GM18498 (cell line): ENCODE results near the gene LRRC30.
"Not testable (repeated sequence)": the region's sequence is repeated elsewhere in the genome, so short reads cannot be mapped to it uniquely, and the experiment has no call there.

ENCODE experiments used
- ATAC-seq: cut with Tn5 transposase; IDR thresholded peaks from one replicate; pipeline ENCODE4 v1.9.1; 2021; ENCODE audit warnings: mild to moderate bottlenecking, moderate library complexity; ENCODE audit not compliant: unreplicated experiment

LRRC30 gene

DNA sequence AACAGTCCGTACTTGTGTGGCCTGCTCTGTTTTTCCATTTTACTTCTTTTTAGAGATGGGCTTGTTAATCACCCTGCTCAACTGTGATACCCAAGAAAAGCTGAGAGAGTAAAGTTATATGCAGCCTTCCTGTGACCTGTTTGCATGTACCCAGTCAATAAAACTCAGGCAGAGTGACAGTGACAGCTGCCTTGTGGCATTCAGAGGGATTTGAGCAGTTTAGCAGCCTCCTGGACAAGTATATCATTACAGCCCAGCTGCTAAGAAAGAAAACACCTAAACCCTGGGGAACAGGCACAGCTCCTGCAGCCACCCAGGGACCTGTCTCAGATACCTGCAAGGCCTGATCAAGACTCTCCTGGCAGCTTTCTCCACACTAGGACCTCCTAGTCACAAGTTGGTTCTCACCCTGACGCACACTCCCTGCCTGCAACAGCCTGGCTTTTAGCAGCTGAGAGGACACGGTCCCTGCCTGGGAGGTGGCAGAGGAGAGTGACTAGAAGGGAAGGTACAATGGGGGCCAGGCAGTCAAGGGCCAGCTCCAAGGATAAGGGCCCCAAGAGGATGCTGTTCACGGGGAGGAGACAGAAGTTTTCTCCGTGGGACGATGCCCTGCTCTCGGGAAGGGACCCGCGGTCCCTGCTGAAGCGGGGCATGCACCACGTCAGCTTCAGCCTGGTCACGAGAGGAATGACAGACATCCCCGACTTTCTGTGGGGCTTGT is at the start of gene LRRC30:
TSS of gene LRRC30 (plus strand) at position 464 of the 724 bp plus-strand sequence. CDS start at position 514, 50 bp downstream.
- ATAC-seq, result no peak

DNA sequence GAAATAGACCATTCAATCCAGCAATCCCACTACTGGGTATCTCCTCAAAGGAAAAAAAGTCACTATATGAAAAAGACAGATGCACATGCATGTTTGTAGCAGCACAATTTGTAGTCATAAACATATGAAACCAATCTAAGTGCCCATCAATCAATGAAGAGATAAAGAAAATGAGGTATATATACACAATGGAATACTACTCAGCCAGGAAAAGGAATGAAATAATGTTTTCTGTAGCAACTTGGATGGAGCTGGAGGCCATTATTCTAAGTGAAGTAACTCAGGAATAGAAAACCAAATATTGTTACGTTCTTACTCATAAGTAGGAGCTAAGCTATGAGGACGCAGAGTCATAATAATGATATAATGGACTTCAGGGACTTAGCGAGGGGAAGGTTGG is 45.2 kb upstream of the LRRC30 start:
- ATAC-seq, result no peak

DNA sequence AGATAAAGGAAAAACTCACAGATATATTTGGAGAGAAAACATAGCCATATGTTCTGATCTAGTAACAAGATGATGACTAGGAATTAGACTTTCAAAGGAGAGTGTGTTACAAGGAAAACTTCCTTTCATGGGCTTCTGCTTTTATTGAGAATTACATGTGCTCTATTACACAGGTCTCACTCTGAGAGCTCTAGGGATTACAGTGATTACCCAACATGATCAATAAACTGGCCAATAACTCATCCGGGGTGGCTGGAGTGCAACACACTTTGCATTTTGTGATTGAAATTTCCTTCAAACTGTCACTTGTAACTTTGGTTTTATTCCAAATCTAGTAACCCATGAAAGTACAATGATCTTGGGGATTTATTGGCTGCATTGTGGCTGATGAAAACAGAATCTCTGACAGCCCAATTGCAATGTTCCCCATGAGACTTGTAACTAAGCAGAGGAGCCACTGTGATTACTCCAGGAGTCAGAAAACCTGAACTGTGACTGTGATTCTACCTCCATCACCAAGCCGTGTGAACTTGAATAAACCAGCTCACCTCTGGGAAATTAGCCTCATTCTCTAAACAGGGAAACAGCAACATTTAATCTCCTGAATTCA is 40.2 kb upstream of the LRRC30 start:
- ATAC-seq, result no peak

DNA sequence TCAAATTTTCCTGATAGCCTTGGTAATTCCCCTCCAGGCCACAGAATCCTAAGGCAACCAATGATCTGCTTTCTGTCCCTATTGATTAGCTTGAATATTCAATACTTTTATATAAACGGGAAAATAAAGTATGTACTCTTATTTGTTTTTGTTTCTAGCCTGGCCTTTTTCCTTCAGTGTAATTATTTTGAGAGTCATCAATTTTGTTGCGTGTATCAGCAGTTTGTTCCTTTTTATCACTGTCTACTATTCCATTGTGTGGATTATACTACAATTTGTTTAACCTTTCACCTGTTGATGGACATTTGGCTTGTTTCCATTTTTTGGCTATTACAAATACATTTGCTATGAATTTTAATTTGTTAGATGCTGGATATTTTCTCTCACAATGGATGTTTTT is 39.2 kb upstream of the LRRC30 start:
- no peak for ATAC-seq

DNA sequence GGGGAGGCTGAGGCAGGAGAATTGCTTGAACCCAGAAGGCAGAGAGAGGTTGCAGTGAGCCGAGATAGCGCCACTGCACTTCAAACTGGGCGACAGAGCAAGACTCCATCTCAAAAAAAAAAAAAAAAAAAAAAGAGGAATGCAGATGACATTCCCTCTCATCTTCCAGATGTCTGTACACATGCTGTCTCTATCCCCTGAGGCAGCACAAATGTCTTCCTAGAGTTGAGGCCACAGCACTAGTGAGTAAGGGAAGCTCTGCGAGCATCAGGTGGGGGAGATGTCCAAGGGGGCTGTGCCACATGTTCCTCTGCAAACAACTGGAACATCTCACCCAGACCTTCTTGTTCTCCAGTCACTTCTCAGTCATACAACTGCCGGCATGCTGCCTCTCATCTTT is 35.6 kb upstream of the LRRC30 start:
- no peak for ATAC-seq

DNA sequence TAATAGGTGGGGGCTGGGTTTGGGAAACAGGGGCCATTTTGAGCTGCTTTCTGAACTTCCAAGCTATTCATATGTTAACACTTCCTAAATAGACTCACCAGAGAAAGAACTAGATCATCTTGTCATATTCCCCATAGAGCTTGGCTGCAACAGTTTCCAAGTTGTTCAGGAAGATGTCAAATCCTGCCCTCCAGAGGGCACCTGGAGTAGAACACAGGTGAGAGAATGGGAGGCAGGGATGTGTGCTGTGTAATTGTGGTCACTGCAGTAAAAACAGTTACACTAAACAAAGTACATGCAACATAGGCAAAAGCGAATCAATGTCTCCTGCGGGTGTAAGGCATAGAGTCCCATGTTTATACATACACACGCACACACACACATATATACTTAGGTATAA is 34.5 kb upstream of the LRRC30 start:
- ATAC-seq, result no peak

DNA sequence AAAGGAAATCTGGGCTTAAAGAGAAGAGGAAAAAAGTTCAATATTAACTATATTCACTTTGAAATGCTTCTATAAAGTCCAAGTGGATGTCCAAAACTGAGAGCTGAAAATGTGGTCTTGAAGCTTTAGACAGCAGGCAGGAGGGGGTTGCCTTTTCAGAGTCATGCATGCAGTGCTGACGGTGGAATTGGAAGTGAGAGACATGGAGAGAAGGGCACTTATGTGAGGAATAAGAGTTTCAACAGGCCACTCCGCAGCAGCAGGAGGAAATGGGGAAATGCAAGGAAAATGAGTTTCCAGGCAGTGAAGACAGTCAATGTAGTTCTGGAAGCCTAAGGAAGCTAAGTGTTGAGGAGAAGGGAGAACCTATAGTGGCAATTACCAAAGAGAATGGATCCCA is 33.0 kb upstream of the LRRC30 start:
- ATAC-seq, result no peak

DNA sequence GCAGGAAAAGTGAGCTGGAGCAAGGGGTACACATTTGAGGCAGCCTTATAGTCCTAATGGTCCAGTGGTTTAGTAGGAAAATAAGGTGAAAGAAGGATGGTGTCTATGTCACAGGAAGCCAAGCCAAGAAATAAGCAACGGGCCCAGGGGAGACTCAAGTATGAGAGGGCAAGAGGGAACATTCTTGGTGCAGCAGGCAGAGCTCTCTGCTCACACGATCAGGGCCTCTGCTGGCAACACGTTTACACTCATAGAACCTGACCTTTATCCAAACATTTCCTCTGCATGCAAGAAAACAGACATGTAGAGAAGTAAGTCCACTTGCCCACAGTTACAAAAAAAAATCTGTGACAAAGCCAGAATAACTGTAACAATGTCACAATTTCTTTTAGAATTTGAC is 32.6 kb upstream of the LRRC30 start:
- no peak for ATAC-seq

DNA sequence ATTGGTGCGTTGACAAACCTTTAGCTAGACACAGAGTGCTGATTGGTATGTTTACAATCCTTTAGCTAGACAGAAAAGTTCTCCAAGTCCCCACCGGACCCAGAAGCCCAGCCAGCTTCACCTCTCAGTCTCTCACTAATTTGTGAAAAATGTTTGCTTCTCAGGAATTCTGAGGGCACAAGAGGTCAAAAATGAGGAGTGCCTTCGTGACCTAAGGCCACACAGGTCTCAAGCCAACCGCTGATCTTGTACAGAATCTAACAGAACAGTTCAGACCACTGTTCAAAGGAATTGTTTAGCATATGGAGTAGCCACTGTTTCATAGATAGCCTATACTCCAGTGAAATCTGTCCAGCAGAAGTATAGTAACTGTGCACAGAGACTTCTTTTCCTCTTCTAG is 29.8 kb upstream of the LRRC30 start:
- no peak for ATAC-seq

DNA sequence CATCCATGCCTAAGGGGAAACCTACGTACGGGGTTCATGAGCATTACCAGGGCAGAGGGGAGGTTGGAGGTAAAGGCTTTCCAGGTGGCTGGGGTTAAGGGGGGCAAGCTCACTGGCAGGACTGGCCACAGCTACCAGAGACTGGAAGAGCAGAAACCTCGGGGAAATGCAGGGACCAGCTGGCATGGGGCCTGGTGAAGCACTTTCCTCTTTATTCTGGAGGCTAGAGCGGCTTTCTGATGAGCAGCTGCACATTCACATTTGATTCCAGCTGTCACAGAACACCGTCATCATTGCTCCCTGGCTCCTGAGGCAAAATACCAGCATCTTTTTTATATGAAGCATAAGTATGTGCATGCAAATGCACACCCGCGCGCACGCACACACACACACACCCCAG is 28.7 kb upstream of the LRRC30 start:
- no peak for ATAC-seq

DNA sequence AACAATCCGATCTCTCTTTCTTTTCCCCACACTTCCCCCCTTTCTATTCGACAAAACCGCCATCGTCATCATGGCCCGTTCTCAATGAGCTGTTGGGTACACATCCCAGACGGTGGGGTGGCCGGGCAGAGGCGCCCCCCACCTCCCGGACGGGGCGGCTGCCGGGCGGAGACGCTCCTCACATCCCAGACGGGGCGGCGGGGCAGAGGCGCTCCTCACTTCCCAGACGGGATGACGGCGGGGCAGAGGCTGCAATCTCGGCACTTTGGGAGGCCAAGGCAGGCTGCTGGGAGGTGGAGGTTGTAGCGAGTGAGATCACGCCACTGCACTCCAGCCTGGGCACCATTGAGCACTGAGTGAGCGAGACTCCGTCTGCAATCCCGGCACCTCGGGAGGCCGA is 27.3 kb upstream of the LRRC30 start:
- not testable (repeated sequence) for ATAC-seq

DNA sequence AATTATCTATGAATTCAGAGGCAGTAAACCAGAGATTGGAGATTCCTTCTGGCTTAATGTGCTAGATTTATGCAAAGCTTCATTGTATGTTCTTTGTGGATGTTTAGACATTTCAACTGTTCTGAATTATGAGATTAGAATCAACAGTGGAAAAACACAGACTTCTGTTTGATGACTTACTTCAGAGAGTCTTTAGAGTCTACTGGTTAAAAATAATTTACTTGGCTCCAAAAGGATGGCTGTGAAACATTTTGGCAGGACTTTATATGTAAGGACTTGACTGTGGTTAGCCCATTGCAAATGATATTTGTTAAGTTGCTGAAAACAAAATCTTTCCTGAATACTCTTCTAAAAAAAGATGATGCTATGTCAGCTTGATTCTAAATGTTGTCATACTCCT is 25.5 kb upstream of the LRRC30 start:
- ATAC-seq, result no peak

DNA sequence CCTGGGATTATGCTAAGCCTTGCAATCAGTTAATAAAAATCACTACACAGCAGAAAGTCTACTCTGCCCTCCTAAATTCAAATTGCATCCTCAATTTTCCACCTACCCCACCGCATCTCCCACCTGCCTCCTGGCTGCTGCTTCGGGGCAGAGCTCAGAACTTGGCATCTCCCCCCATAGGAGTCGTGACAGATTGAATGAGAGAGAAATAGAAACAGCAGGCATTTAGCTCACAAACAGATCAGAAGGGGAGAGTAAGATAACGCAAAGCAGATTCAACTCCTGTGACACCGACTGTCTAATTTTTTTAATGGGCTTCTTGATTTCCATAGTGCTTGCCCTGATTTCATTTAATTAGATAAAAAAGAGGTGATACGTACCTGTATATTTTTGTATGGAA is 24.7 kb upstream of the LRRC30 start:
- ATAC-seq, result no peak

DNA sequence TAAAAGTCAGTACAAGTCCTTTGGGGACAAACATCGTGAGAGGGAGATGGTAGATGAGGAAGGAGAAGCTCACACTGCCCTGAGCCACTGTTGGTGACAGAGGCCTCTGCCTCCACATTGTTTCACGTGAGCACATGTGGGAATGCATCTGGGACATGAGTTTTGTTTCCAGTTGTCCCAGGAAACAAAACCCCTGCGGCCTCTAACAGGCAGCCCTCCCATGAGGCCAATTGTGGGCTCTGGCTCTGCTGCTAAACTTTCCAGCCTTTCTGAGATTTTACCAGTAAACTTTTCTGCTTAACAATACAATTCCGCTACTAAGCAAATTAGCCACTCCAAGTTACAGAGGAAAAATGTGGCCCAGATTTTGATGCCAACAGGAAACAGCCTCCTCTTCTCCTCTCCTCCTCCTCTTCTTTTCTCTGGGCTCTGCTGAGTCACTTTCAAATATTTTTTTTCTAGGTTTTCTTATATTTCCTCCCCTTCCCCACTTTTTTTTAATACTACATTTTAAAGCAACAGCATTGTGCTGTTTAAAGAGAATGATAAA is 23.4 kb upstream of the LRRC30 start:
- no peak for ATAC-seq

DNA sequence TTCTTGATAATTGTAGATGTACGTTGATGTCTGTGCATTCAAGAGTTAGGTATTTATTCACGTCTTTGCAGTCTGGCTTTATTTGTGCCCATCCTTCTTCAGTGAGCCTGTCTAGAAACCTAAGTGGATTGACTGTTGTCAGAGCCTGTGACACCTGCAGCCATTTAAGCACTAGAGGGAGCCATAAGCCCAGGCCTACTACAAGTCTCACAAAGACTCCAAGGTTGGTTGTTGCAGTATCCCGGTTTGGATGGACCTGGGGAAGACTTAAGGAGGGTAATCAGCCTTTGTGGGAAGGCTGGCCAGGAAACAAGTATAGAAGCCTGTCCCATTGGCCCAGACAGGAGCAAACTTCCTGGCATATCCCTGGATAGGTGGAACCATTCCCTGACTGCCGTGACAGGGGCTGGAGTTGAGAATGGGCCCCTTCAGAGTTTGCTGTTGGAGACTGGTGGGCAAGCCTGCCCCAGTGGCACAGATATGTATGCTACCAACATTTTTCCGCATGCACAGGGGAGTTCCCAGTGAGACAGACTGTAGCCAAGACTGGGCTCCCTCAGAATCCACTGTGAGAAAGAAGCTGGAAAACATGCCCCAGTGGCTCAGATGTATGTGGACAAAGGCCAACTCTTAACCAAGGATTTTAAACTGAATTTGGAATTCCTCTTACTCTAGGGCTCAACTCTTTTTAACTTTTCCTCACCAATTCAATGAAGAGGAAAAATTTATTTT is 9.3 kb upstream of the LRRC30 start:
- no peak for ATAC-seq

DNA sequence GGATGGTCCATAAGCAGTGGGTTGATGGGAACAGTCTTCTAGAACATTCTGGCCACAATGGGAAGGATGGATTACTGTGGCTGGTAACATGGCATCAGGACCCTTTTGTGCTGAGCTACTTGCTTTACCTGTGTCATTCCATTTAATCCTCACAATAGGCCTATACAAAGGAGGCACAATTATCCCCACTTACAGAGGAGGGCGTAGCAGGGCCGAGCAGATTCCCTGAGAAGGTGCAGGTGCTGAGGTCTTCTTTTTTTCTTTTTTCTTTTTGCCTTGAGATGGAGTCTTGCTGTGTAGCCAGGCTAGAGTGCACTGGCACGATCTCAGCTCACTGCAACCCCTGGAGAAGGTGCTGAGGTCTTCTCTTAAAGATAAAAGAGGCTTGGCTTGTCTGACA is 6.7 kb upstream of the LRRC30 start:
- ATAC-seq, result no peak

DNA sequence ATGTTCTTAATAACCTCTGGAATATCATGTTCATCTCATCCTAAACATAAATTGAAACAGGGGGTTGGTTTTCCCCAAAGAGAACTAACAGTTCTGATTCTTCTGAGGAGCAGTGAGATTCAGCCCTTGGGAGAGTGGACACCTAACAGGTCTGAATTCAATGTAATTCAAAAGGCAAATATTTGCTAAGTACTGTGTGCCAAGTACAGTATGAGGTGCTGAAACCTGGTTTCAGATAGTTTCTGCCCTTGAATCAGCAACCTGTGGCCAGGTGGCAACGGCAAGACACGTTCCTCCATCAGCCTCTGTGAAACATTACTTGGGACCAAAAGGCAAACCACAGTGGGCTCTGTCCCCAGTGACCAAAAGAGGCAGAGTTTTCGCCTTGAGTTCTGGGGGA is 1.3 kb downstream of the LRRC30 start:
- ATAC-seq, result no peak

DNA sequence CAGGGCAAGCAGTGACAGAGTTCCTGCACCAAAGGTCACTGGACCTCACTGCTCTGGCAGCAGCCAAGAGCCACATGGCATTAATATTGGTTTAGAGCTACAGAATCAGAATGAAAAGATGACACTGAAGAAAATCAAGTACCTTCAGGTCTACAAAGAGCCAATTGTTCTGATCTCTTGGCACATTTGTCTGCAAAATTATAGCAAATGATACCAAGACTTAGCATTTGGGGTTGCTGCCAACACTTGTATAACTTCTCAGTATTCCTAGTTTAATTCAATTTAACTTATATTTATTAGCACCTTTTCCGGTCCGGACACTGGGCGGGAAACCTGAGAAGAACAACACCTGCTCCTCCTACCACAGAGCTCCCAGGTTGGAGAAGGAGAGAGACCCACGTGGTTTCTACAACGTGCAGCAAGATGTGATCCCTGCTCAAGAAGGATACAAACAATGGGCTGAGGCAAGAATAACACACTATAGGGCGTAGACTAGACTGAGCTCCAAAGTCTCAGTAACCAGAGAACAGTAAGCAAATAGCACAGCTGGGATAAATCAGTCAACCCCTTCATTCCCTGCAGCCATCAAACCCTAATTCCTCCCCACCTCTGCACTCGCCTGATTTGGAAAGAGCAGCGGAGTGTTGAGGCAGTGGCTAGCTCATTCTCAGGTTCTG is 2.4 kb downstream of the LRRC30 start:
- ATAC-seq, result no peak

DNA sequence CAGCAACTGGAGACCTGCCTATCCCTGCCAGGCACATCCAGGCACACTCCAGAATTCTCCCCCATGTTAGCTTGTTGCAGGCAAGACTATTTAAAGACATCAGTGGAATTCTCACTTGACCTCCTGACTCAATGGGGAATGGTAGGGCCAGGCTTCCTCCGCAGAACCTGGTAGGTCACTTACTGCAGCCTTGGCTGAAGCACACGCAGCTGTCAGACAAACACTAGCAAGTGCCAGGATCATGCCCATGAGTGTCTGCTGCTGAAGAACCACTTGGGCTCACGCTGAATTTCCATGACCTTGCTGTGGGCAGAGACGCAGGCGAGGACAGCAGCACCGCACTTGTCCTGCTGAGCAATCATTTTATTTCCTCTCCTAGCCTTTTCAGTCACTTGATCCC is 3.2 kb downstream of the LRRC30 start:
- ATAC-seq, result no peak

DNA sequence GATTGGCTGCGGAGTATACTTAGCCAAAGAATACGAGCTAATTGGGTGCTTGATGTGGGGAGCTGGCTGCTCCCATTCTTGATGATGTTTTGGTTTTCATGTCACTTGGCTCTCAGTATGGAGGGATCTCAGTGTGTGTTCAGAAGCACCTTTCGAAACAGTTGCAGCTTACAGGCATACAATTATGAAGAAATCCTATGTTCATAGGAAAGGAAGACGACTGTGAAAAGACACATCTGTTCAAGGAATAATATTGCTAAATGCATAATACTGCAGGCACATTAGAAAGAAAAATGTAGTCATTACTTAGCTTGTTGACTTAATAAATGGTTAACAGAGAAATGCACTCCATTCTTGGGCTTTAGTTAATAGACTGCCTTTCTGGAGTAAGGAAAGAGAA is 4.1 kb downstream of the LRRC30 start:
- no peak for ATAC-seq

DNA sequence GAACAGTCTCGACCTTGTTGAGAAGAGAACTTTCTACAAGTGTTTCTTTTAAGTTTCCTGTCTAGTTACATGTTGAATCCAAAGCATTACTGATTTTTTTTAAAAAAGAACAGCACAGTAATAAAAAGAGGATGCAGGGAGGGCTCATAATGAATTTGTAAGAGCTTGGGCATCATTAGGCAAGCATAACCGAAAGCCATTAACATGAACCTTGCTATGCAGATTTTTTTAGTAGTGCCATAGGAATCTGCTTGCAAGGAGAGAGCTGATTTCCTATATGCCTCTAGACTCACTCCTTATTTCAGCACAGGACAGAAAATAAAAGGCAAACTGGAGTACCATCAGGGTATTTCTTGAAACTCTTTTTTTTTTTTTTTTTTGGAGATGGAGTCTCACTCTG is 5.2 kb downstream of the LRRC30 start:
- no peak for ATAC-seq
